ENCODE results near the gene KIN. TPM values are rescaled to one million over a fixed set of nuclear protein-coding genes. Genes with fewer than 3 reads are reported as not detected.

KIN gene
- total RNA-seq, 4 donors from 2014 or later, result 7.5 to 10.2 (median 8.1) TPM

- H3K4me1 ChIP-seq, result no peaks in the 10 kb centered on the region
- no peak overlapping the region for H3K4me3 ChIP-seq (replicated peaks in 1 of 3)
- 81 to 85% methylated on average over 5 of the region's 5 CpGs for WGBS, 2 donors
- H3K9me3 ChIP-seq, result no peaks in the 10 kb centered on the region
- no peaks in the 10 kb centered on the region for H3K27me3 ChIP-seq
- no peak overlapping the region for H3K27ac ChIP-seq
- H3K36me3 ChIP-seq, result no peaks in the 10 kb centered on the region
- DNase-seq, result no peak
- intact Hi-C loops (cut with DNase I), result no loop called here
- TF ChIP-seq CTCF (IDR thresholded peaks at IDR 0.05) (no peak), POLR2A (IDR thresholded peaks at IDR 0.05) (no peak)
These were observed 79.8 kb downstream of the KIN start for GRCh38 chr10:7707858-7708622.

GRCh38 chr10:7707102-7707501 is 80.7 kb downstream of the KIN start:
- H3K36me3 ChIP-seq, result no peaks in the 10 kb centered on the region
- TF ChIP-seq CTCF (IDR thresholded peaks at IDR 0.05) (no peak), POLR2A (IDR thresholded peaks at IDR 0.05) (no peak)
- intact Hi-C loops (cut with DNase I), result no loop called here

GRCh38 chr10:7706534-7707073 is 81.2 kb downstream of the KIN start:
- no peaks in the 10 kb centered on the region for H3K27me3 ChIP-seq
- no peak for DNase-seq
- WGBS, 2 donors, result 82 to 92% methylated on average over 4 of the region's 4 CpGs
- no peak overlapping the region for H3K27ac ChIP-seq
- no peaks in the 10 kb centered on the region for H3K36me3 ChIP-seq
- TF ChIP-seq CTCF (IDR thresholded peaks at IDR 0.05) (no peak), POLR2A (IDR thresholded peaks at IDR 0.05) (no peak)
- intact Hi-C loops (cut with DNase I), result no loop called here
- H3K4me1 ChIP-seq, result no peaks in the 10 kb centered on the region
- H3K4me3 ChIP-seq (replicated peaks in 1 of 3), result no peak overlapping the region
- H3K9me3 ChIP-seq, result no peaks in the 10 kb centered on the region

More at GRCh38 chr10:7707102-7707501, 80.7 kb downstream of the KIN start:
- no peak overlapping the region for H3K27ac ChIP-seq
- DNase-seq, result no peak
- no peak overlapping the region for H3K4me3 ChIP-seq (replicated peaks in 1 of 3)
- H3K27me3 ChIP-seq, result no peaks in the 10 kb centered on the region
- no peaks in the 10 kb centered on the region for H3K4me1 ChIP-seq
- 75 to 83% methylated on average over 4 of the region's 4 CpGs for WGBS, 2 donors
- no peaks in the 10 kb centered on the region for H3K9me3 ChIP-seq

GRCh38 chr10:7705341-7705740 is 82.5 kb downstream of the KIN start:
- no peaks in the 10 kb centered on the region for H3K36me3 ChIP-seq

GRCh38 chr10:7704071-7705016 is 83.4 kb downstream of the KIN start:
- 88 to 92% methylated on average over 8 of the region's 8 CpGs for WGBS, 2 donors
- TF ChIP-seq POLR2A (IDR thresholded peaks at IDR 0.05) (no peak), CTCF (IDR thresholded peaks at IDR 0.05) (no peak)
- no peaks in the 10 kb centered on the region for H3K4me1 ChIP-seq
- H3K9me3 ChIP-seq, result no peaks in the 10 kb centered on the region
- no peak overlapping the region for H3K27ac ChIP-seq
- H3K27me3 ChIP-seq, result no peaks in the 10 kb centered on the region
- intact Hi-C loops (cut with DNase I), result no loop called here
- no peak overlapping the region for H3K4me3 ChIP-seq (replicated peaks in 1 of 3)
- H3K36me3 ChIP-seq, result no peaks in the 10 kb centered on the region
- DNase-seq, result no peak

More at GRCh38 chr10:7705341-7705740, 82.5 kb downstream of the KIN start:
- no peak for DNase-seq
- Histone ChIP-seq H3K27me3 (no peaks in the 10 kb centered on the region), H3K4me3 (replicated peaks in 1 of 3) (no peak overlapping the region), H3K4me1 (no peaks in the 10 kb centered on the region), H3K27ac (no peak overlapping the region), H3K9me3 (no peaks in the 10 kb centered on the region)
- WGBS, 2 donors, result 77 to 91% methylated on average over 3 of the region's 3 CpGs
- no peak for TF ChIP-seq POLR2A (IDR thresholded peaks at IDR 0.05)
- intact Hi-C loops (cut with DNase I), result no loop called here
